Non-pigmented ciliary epithelial cell (primary cell): ENCODE results near the gene RRP9.
"Not testable (repeated sequence)": the region's sequence is repeated elsewhere in the genome, so short reads cannot be mapped to it uniquely, and the experiment has no call there.

ENCODE experiments used
- DNase-seq: peaks from one replicate; pipeline ENCODE4 v3.0.0-alpha.2; 2010; ENCODE audit warnings: low read depth

Gene RRP9

GRCh38 chr3:51904034-51904823, 37.5 kb downstream of the RRP9 start:
- DNase-seq, result no peak

GRCh38 chr3:51902361-51902760, 39.3 kb downstream of the RRP9 start:
- DNase-seq, result not testable (repeated sequence)

GRCh38 chr3:51900043-51900442, 41.7 kb downstream of the RRP9 start:
- DNase-seq, result not testable (repeated sequence)

- DNase-seq, result no peak
Measured at GRCh38 chr3:51897391-51897790, 44.3 kb downstream of the RRP9 start.

- no peak for DNase-seq
Measured at GRCh38 chr3:51896607-51897305, 44.9 kb downstream of the RRP9 start.

GRCh38 chr3:51894939-51895338, 46.8 kb downstream of the RRP9 start:
- DNase-seq, result no peak

GRCh38 chr3:51894391-51894790, 47.3 kb downstream of the RRP9 start:
- no peak for DNase-seq

GRCh38 chr3:51891242-51892039, 50.3 kb downstream of the RRP9 start:
- no peak for DNase-seq

- no peak for DNase-seq
Measured at GRCh38 chr3:51888463-51889105, 53.1 kb downstream of the RRP9 start.

GRCh38 chr3:51887620-51888019, 54.1 kb downstream of the RRP9 start:
- no peak for DNase-seq

GRCh38 chr3:51886447-51886846, 55.3 kb downstream of the RRP9 start:
- no peak for DNase-seq
